ENCODE measurements around the gene PSMA6.
"Not testable (repeated sequence)": the region's sequence is repeated elsewhere in the genome, so short reads cannot be mapped to it uniquely, and the experiment has no call there.

Gene PSMA6

GRCh38 chr14:35346738-35347322 is 54.6 kb downstream of the PSMA6 start:
- DNase-seq = no peak

DNA sequence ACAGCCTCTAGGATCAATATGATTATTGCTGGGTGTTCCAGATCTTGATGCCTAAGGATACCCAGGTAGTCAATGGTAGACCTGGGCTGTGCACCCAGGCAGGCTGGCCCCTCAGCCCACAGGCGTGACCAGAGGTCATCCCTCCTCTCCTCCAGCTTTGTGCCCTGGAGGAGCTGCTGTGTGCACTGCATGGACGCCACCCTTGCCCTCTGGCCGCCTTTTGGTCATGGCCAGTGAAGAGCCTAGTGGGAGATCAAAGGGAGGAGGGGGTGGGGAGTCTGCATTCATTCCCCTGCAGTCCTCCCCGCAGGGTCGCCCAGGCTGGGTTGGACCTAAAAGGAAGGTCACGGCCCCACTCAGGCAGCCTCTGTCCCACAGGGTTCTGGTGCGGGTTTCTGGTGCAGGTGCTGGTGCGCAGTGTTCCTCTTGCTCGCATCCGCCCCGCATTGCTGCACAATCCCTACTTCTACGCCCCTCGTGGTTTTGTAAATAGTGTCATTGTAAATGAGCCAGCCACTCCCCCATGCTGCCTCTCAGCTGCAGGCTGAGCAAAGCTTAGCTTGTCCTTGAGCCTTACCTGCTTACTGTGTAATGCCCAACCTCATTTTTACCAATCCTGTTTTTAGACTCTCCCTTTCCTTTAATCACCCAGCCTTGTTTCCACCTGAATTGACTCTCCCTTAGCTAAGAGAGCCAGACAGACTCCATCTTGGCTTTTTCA is 55.3 kb downstream of the PSMA6 start:
- peak; percentile 98 for DNase-seq

- not testable (repeated sequence) for DNase-seq
These were observed 55.8 kb downstream of the PSMA6 start for GRCh38 chr14:35348044-35348380.

GRCh38 chr14:35349496-35350365 is 57.5 kb downstream of the PSMA6 start:
- no peak for DNase-seq

- DNase-seq = no peak
These were observed 59.3 kb downstream of the PSMA6 start for GRCh38 chr14:35351497-35351896.

GRCh38 chr14:35351897-35352273 is 59.7 kb downstream of the PSMA6 start:
- peak; percentile 66 for DNase-seq

DNA sequence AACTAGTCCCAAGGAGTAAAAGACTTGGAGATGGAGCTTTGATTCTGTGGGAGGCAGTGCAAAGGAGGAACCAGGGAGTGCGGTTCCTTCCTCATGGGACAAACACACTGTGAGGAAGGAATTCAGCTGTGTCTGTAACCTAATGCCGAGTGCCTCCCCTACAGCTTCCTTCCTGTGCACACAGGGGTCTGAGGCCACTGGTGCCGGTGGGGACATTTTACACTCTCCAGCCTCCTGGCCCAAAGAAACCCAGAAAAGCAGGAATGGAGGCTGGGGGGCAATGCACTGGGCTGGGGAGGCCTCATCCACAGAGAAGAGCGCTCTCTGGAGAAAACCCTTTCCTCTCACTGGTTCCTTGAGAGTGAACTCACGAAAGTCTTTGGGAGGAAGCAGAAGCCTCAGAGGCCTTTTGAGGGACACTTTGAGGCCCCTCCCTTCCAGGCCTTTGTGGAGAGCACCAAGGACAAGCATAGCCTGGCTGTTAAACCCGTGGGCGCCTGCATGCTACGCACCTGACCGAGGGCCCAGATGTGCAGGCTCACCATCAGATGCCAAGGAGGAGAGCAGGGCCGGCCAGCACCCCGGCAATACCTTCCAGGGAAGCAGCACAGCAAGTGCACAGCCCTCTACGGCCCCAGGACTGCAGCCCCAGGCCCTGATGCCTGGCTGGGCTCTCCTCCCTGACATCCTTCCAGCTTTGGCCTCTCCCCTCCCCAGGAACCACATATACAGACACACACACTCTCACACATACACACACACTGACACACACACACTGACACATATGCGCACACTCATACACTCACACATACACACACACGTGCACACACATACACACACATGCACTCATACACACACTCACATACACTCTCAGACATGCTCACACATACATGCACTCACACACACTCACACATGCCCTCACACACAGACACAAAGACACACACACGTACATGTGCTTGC is 60.4 kb downstream of the PSMA6 start:
- no peak for DNase-seq

GRCh38 chr14:35353409-35354172 is 61.4 kb downstream of the PSMA6 start:
- peak; percentile 99 for DNase-seq

GRCh38 chr14:35355235-35355634 is 63.1 kb downstream of the PSMA6 start:
- not testable (repeated sequence) for DNase-seq

- DNase-seq = peak; percentile 96
These were observed 64.0 kb downstream of the PSMA6 start for GRCh38 chr14:35355981-35356841.

DNA sequence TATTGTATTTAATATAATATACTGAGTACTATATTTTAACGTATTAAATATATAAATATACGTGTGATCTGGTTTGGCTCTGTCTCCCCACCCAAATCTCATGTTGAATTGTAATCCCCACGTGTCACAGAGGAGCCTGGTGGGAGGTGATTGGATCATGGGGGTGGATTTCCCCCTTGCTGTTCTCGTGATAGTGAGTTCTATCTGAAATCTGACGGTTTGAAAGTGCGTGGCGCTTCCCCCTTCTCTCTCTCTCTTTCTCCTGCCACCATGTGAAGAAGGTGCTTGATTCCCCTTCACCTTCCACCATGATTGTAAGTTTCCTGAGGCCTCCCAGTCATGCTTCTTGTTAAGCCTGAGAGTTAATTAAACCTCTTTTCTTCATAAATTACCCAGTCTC is 67.5 kb downstream of the PSMA6 start:
- not testable (repeated sequence) for DNase-seq

DNA sequence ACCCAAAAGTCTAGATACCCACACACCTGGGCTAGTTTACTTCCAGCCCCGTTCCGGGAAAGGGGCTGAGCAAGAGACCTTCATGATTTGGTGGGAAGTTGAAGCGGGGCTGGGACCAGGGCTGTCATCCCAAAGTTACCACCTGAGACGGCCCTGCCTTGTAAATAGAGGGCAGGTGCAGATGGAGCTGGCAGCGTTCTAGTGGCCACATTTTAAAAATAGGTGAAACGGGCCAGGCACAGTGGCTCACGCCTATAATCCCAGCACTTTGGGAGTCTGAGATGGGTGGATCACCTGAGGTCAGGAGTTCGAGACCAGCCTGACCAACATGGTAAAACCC is 68.9 kb downstream of the PSMA6 start:
- no peak for DNase-seq

DNA sequence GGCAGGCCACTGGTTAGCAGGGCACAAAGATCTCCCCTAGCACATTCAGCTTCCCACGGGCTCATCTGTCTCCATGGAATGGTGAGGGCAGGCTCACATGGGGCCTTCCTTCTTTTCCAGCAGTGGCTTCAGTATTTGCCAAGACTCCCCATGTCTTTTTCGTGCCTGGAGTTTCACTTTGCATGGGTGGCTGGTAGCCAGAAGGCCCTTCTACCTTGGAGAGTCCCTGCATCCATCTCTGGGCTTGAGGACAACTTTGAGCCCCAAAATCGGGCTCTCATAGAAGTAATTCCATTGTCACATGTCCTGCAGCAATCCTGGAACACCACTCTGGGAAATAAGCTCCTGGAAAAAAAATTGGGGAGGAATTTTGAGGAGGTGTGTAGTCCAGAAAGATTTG is 70.3 kb downstream of the PSMA6 start:
- DNase-seq = no peak

GRCh38 chr14:35362911-35363374 is 70.8 kb downstream of the PSMA6 start:
- no peak for DNase-seq

GRCh38 chr14:35365130-35366055 is 73.2 kb downstream of the PSMA6 start:
- DNase-seq = no peak

DNA sequence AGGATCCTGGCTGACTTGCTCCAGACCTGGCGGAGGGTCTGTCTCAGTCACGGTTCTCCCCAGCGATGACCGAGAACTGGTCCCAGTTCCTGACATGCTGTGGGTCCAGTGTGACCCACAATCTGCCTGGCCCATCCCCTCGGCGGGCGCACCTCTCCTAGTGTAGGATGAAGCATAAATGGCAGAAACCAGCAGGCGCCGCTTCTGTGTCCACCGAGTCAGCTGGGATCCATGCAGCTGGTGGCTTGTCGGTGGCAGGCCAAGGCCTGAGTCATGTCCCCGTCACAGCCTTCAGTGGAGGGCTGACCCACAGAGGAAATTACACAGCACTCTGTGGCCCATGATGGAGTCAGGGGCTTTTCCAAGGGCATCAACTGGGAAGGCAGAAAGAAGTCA is 73.9 kb downstream of the PSMA6 start:
- no peak for DNase-seq

GRCh38 chr14:35366521-35366976 is 74.4 kb downstream of the PSMA6 start:
- DNase-seq = no peak

DNA sequence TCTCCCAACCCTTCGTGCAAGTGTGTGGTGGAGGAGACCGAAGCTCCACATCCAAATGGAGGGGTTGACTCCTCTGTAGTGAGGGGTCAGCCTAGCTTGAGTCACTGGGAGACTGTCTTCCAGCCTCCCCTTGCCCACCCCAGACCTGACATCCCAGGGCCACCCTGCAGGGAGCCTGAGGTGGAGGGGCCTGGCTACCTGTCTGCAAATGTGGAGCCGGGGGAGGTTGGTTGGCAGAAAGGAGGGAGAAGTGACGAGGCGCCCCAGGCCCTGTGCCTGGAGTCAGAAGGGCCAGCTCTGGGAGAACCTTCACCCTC is 74.8 kb downstream of the PSMA6 start:
- DNase-seq = no peak
